ENCODE data around the gene CFHR5. TPM values are rescaled to one million over a fixed set of nuclear protein-coding genes. Genes with fewer than 3 reads are reported as not detected.

CFHR5 gene
- total RNA-seq, 1 experiment from 2014 or later: not detected

DNA sequence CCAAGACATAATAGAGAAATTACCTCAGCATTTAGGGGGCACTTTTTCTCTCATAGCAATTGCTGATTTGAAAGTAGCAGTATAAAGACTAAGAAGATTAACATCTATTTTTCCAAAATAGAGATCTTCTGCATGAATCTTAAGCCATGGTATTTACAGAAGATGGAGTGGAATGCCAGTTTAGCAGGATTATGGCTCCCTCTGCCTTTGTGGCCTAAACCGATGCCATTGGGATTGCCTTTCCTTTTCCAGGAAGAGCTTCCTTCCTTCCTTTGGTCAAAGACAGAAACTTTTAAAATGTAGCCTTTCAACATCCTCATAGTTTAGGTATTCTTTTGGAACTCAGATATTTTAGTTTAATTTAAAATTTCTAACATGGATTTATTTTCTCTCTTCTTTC is 39.4 kb downstream of the CFHR5 start:
- peaks cover 2% of the 10 kb centered on the region for H3K36me3 Mint-ChIP-seq
- no peak overlapping the region for H3K4me3 Mint-ChIP-seq
- ATAC-seq: no peak

GRCh38 chr1:197017558-197018146 is 40.3 kb downstream of the CFHR5 start:
- no peak overlapping the region for H3K27ac Mint-ChIP-seq
- no peak overlapping the region for H3K4me3 Mint-ChIP-seq
- CTCF ChIA-PET: interaction anchor here (1.3 kb wide), 1 partner anchor 142 kb away, joined by 3 read pairs; no protein-coding TSS in a partner anchor
- H3K9me3 Mint-ChIP-seq: peaks cover 5% of the 10 kb centered on the region
- DNase-seq (ENCODE audit: low spot score) (no peak), ATAC-seq (no peak)
- no peaks in the 10 kb centered on the region for H3K27me3 Mint-ChIP-seq (ENCODE audit: low read depth)
- POLR2A ChIA-PET: no interaction called here
- H3K4me1 Mint-ChIP-seq: peaks cover 14% of the 10 kb centered on the region
- 0 out of 2 replicates have a peak, but pooled peaks cover 2% of the 10 kb centered on the region for H3K36me3 Mint-ChIP-seq
- TF ChIP-seq ZNF416 (CRISPR knock-in tag; IDR thresholded peaks at IDR 0.05) (no peak), FOXK1 (CRISPR knock-in tag; IDR thresholded peaks at IDR 0.05) (no peak), USF2 (CRISPR knock-in tag; IDR thresholded peaks at IDR 0.05) (no peak), NR3C1 (CRISPR knock-in tag; conservative IDR thresholded peaks at IDR 0.05; ENCODE audit: low read depth) (no peak), ZNF232 (CRISPR knock-in tag; IDR thresholded peaks at IDR 0.05) (no peak), HMGA2 (CRISPR knock-in tag; IDR thresholded peaks at IDR 0.05) (no peak), PRRX2 (CRISPR knock-in tag; IDR thresholded peaks at IDR 0.05) (no peak), MXD4 (CRISPR knock-in tag; IDR thresholded peaks at IDR 0.05; ENCODE audit: borderline replicate concordance) (no peak)
- TF ChIP-seq, protein P1, sequence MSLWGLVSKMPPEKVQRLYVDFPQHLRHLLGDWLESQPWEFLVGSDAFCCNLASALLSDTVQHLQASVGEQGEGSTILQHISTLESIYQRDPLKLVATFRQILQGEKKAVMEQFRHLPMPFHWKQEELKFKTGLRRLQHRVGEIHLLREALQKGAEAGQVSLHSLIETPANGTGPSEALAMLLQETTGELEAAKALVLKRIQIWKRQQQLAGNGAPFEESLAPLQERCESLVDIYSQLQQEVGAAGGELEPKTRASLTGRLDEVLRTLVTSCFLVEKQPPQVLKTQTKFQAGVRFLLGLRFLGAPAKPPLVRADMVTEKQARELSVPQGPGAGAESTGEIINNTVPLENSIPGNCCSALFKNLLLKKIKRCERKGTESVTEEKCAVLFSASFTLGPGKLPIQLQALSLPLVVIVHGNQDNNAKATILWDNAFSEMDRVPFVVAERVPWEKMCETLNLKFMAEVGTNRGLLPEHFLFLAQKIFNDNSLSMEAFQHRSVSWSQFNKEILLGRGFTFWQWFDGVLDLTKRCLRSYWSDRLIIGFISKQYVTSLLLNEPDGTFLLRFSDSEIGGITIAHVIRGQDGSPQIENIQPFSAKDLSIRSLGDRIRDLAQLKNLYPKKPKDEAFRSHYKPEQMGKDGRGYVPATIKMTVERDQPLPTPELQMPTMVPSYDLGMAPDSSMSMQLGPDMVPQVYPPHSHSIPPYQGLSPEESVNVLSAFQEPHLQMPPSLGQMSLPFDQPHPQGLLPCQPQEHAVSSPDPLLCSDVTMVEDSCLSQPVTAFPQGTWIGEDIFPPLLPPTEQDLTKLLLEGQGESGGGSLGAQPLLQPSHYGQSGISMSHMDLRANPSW (CRISPR knock-in tag; conservative IDR thresholded peaks at IDR 0.05; ENCODE audit: low read depth): no peak
- TF ChIP-seq, protein P2, sequence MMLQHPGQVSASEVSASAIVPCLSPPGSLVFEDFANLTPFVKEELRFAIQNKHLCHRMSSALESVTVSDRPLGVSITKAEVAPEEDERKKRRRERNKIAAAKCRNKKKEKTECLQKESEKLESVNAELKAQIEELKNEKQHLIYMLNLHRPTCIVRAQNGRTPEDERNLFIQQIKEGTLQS (CRISPR knock-in tag; conservative IDR thresholded peaks at IDR 0.05): no peak
- TF ChIP-seq, protein P3, sequence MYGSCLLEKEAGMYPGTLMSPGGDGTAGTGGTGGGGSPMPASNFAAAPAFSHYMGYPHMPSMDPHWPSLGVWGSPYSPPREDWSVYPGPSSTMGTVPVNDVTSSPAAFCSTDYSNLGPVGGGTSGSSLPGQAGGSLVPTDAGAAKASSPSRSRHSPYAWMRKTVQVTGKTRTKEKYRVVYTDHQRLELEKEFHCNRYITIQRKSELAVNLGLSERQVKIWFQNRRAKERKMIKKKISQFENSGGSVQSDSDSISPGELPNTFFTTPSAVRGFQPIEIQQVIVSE (CRISPR knock-in tag; IDR thresholded peaks at IDR 0.05; ENCODE audit: borderline replicate concordance): no peak

More for the DNA sequence above, 39.4 kb downstream of the CFHR5 start:
- H3K27me3 Mint-ChIP-seq (ENCODE audit: low read depth): no peaks in the 10 kb centered on the region
- ChIA-PET CTCF (interaction anchor here (1.3 kb wide), 1 partner anchor 141 kb away, joined by 3 read pairs; no protein-coding TSS in a partner anchor), POLR2A (no interaction called here)
- peaks cover 5% of the 10 kb centered on the region for H3K4me1 Mint-ChIP-seq
- TF ChIP-seq, protein P1 (CRISPR knock-in tag; conservative IDR thresholded peaks at IDR 0.05; ENCODE audit: low read depth): no peak
- TF ChIP-seq MXD4 (CRISPR knock-in tag; IDR thresholded peaks at IDR 0.05; ENCODE audit: borderline replicate concordance): no peak
- no peak for TF ChIP-seq ESRRA (CRISPR knock-in tag; IDR thresholded peaks at IDR 0.05; ENCODE audit: borderline replicate concordance)
- TF ChIP-seq ZNF671 (CRISPR knock-in tag; IDR thresholded peaks at IDR 0.05): no peak
- TF ChIP-seq, protein P4, sequence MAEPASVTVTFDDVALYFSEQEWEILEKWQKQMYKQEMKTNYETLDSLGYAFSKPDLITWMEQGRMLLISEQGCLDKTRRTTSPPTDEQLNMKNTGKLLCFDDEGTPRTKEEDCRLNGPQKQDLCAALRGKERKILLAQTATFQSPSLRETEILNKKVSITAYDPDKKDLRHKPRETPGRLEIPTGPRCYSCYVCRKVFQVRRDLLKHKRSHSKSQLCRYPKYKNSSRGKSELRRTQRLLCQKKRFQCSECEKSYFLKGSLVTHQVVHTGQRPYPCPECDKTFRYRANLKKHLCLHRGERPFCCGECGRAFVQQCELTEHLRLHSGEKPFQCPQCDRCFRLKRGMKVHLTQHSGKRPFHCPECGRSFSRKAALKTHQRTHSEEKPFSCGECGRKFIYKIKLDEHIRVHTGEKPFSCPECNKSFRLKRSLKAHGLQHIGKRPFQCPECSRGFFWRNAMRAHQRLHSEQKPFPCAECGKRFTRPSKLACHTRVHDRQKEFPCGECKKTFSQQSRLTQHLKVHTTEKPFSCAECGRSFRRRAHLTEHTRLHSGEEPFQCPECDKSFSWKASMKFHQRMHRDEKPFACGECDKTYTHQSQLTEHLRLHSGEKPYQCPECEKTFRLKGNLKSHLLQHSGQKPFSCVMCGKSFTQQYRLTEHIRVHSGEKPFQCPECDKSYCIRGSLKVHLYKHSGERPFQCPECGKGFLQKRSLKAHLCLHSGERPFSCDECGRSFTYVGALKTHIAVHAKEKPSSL (CRISPR knock-in tag; conservative IDR thresholded peaks at IDR 0.05): no peak
- no peak for TF ChIP-seq SMAD3 (CRISPR knock-in tag; IDR thresholded peaks at IDR 0.05; ENCODE audit: borderline replicate concordance)
- TF ChIP-seq ZNF423 (CRISPR knock-in tag; IDR thresholded peaks at IDR 0.05): no peak
- TF ChIP-seq TP53 (CRISPR knock-in tag; IDR thresholded peaks at IDR 0.05): no peak
- no peak for TF ChIP-seq FOXP1 (CRISPR knock-in tag; IDR thresholded peaks at IDR 0.05; ENCODE audit: borderline replicate concordance)
- TF ChIP-seq USF2 (CRISPR knock-in tag; IDR thresholded peaks at IDR 0.05): no peak
- TF ChIP-seq ZNF263 (CRISPR knock-in tag; IDR thresholded peaks at IDR 0.05; ENCODE audit: low read depth): no peak
- no peak for TF ChIP-seq OVOL2 (CRISPR knock-in tag; IDR thresholded peaks at IDR 0.05; ENCODE audit: borderline replicate concordance)
- TF ChIP-seq, protein P5, sequence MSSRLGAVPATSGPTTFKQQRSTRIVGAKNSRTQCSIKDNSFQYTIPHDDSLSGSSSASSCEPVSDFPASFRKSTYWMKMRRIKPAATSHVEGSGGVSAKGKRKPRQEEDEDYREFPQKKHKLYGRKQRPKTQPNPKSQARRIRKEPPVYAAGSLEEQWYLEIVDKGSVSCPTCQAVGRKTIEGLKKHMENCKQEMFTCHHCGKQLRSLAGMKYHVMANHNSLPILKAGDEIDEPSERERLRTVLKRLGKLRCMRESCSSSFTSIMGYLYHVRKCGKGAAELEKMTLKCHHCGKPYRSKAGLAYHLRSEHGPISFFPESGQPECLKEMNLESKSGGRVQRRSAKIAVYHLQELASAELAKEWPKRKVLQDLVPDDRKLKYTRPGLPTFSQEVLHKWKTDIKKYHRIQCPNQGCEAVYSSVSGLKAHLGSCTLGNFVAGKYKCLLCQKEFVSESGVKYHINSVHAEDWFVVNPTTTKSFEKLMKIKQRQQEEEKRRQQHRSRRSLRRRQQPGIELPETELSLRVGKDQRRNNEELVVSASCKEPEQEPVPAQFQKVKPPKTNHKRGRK (CRISPR knock-in tag; IDR thresholded peaks at IDR 0.05; ENCODE audit: borderline replicate concordance): no peak
- no peak for TF ChIP-seq TEAD4 (CRISPR knock-in tag; IDR thresholded peaks at IDR 0.05)
- no peak for TF ChIP-seq NR1H2 (CRISPR knock-in tag; IDR thresholded peaks at IDR 0.05)
- DNase-seq (ENCODE audit: low spot score): no peak
- H3K27ac Mint-ChIP-seq: no peak overlapping the region
- H3K9me3 Mint-ChIP-seq: peaks cover 8% of the 10 kb centered on the region

Measured in WTC11 (cell line).